A549 (cell line): ENCODE data around the gene SREBF1.

Experiments
- CEBPB ChIP-seq, 2 experiments: fragments of >200 bp in 1 of 2; sonication (Bioruptor Twin) in 1 of 2; formaldehyde crosslinking in 1 of 2; IDR thresholded peaks; 2 replicates each; pipeline ENCODE4 v1.6.1; 2012 to 2016
- TF ChIP-seq, protein P1 (sequence below): fragments of >200 bp; sonication (Bioruptor Twin); formaldehyde crosslinking; IDR thresholded peaks from 3 replicates; pipeline ENCODE4 v1.5.1; 2016
- TF ChIP-seq, protein P2 (sequence below): fragments of >200 bp; sonication (Bioruptor Twin); formaldehyde crosslinking; IDR thresholded peaks from 3 replicates; pipeline ENCODE4 v1.6.1; 2016
- TF ChIP-seq, protein P3 (sequence below): fragments of 200-600 bp; sonication (generic); IDR thresholded peaks from 2 replicates; pipeline ENCODE4 v1.6.1; 2016; ENCODE audit warnings: antibody characterized with exemption, mild to moderate bottlenecking, moderate library complexity
- TF ChIP-seq, protein P4 (sequence below): fragments of 450-650 bp; IDR thresholded peaks from 2 replicates; pipeline ENCODE4 v1.6.1; 2014; ENCODE audit warnings: antibody characterized with exemption
- TF ChIP-seq, protein P5 (sequence below): fragments of 250-450 bp; sonication (Bioruptor Pico); IDR thresholded peaks from 2 replicates; pipeline ENCODE4 v1.5.0; 2021; ENCODE audit warnings: mild to moderate bottlenecking, moderate library complexity, borderline replicate concordance

DNA sequence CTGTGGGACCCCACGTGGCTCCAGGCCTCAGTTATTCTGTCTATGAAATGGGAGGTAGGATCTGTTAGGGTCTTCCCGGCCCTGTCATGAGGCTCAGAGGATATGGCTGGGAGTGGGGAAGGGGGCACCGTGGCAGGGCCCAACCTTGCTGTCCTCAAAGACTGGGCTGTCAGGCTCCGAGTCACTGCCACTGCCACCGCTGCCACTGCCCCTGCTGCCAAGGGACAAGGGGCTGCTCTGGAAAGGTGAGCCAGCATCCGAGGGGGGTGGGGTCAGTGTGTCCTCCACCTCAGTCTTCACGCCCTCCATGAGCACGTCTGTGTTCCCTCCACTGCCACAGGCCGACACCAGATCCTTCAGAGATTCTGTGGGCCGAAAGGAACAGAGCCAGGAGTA is 19.2 kb downstream of the SREBF1 start:
- no peak for TF ChIP-seq CEBPB (IDR thresholded peaks at IDR 0.05)
- TF ChIP-seq, protein P1, sequence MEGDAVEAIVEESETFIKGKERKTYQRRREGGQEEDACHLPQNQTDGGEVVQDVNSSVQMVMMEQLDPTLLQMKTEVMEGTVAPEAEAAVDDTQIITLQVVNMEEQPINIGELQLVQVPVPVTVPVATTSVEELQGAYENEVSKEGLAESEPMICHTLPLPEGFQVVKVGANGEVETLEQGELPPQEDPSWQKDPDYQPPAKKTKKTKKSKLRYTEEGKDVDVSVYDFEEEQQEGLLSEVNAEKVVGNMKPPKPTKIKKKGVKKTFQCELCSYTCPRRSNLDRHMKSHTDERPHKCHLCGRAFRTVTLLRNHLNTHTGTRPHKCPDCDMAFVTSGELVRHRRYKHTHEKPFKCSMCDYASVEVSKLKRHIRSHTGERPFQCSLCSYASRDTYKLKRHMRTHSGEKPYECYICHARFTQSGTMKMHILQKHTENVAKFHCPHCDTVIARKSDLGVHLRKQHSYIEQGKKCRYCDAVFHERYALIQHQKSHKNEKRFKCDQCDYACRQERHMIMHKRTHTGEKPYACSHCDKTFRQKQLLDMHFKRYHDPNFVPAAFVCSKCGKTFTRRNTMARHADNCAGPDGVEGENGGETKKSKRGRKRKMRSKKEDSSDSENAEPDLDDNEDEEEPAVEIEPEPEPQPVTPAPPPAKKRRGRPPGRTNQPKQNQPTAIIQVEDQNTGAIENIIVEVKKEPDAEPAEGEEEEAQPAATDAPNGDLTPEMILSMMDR, result no peak
- TF ChIP-seq, protein P2, sequence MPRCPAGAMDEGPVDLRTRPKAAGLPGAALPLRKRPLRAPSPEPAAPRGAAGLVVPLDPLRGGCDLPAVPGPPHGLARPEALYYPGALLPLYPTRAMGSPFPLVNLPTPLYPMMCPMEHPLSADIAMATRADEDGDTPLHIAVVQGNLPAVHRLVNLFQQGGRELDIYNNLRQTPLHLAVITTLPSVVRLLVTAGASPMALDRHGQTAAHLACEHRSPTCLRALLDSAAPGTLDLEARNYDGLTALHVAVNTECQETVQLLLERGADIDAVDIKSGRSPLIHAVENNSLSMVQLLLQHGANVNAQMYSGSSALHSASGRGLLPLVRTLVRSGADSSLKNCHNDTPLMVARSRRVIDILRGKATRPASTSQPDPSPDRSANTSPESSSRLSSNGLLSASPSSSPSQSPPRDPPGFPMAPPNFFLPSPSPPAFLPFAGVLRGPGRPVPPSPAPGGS, result no peak
- TF ChIP-seq, protein P3, sequence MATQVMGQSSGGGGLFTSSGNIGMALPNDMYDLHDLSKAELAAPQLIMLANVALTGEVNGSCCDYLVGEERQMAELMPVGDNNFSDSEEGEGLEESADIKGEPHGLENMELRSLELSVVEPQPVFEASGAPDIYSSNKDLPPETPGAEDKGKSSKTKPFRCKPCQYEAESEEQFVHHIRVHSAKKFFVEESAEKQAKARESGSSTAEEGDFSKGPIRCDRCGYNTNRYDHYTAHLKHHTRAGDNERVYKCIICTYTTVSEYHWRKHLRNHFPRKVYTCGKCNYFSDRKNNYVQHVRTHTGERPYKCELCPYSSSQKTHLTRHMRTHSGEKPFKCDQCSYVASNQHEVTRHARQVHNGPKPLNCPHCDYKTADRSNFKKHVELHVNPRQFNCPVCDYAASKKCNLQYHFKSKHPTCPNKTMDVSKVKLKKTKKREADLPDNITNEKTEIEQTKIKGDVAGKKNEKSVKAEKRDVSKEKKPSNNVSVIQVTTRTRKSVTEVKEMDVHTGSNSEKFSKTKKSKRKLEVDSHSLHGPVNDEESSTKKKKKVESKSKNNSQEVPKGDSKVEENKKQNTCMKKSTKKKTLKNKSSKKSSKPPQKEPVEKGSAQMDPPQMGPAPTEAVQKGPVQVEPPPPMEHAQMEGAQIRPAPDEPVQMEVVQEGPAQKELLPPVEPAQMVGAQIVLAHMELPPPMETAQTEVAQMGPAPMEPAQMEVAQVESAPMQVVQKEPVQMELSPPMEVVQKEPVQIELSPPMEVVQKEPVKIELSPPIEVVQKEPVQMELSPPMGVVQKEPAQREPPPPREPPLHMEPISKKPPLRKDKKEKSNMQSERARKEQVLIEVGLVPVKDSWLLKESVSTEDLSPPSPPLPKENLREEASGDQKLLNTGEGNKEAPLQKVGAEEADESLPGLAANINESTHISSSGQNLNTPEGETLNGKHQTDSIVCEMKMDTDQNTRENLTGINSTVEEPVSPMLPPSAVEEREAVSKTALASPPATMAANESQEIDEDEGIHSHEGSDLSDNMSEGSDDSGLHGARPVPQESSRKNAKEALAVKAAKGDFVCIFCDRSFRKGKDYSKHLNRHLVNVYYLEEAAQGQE, result no peak
- TF ChIP-seq, protein P4, sequence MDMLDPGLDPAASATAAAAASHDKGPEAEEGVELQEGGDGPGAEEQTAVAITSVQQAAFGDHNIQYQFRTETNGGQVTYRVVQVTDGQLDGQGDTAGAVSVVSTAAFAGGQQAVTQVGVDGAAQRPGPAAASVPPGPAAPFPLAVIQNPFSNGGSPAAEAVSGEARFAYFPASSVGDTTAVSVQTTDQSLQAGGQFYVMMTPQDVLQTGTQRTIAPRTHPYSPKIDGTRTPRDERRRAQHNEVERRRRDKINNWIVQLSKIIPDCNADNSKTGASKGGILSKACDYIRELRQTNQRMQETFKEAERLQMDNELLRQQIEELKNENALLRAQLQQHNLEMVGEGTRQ, result no peak
- TF ChIP-seq, protein P5, sequence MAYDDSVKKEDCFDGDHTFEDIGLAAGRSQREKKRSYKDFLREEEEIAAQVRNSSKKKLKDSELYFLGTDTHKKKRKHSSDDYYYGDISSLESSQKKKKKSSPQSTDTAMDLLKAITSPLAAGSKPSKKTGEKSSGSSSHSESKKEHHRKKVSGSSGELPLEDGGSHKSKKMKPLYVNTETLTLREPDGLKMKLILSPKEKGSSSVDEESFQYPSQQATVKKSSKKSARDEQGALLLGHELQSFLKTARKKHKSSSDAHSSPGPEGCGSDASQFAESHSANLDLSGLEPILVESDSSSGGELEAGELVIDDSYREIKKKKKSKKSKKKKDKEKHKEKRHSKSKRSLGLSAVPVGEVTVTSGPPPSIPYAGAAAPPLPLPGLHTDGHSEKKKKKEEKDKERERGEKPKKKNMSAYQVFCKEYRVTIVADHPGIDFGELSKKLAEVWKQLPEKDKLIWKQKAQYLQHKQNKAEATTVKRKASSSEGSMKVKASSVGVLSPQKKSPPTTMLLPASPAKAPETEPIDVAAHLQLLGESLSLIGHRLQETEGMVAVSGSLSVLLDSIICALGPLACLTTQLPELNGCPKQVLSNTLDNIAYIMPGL (CRISPR knock-in tag), result no peak
